Stimulated activated CD4-positive, alpha-beta T cell treated with anti-CD3 and anti-CD28 coated beads, TNF-alpha, amount 100 ng/mL, for 24 hours (primary cell): ENCODE measurements around the gene SH3BGR.

Experiments used
- DNase-seq, 3 experiments: peaks; one replicate each; pipeline ENCODE4 v3.0.0-alpha.2; 2020; ENCODE audit warnings: low read depth in 3 of 3

SH3BGR gene

GRCh38 chr21:39456665-39457064 lies 4.9 kb downstream of the SH3BGR start:
- no peak for DNase-seq

GRCh38 chr21:39461419-39461818 lies 9.6 kb downstream of the SH3BGR start:
- DNase-seq, result no peak

GRCh38 chr21:39463308-39463707 lies 11.5 kb downstream of the SH3BGR start:
- no peak for DNase-seq

GRCh38 chr21:39466584-39466983 lies 14.8 kb downstream of the SH3BGR start:
- DNase-seq, result no peak

GRCh38 chr21:39467746-39468145 lies 16.0 kb downstream of the SH3BGR start:
- no peak for DNase-seq

GRCh38 chr21:39468559-39468958 lies 16.8 kb downstream of the SH3BGR start:
- no peak for DNase-seq

GRCh38 chr21:39471598-39471997 lies 19.8 kb downstream of the SH3BGR start:
- DNase-seq, result no peak

- DNase-seq, result no peak
These were observed 21.0 kb downstream of the SH3BGR start for GRCh38 chr21:39472786-39473185.

- DNase-seq, result no peak
These were observed 22.8 kb downstream of the SH3BGR start for GRCh38 chr21:39474611-39475010.

- DNase-seq, result no peak
These were observed 27.5 kb downstream of the SH3BGR start for GRCh38 chr21:39479164-39479813.

- DNase-seq, result no peak
These were observed 28.0 kb downstream of the SH3BGR start for GRCh38 chr21:39479814-39480182.

GRCh38 chr21:39480271-39480670 lies 28.5 kb downstream of the SH3BGR start:
- no peak for DNase-seq

GRCh38 chr21:39481886-39482285 lies 30.1 kb downstream of the SH3BGR start:
- no peak for DNase-seq

GRCh38 chr21:39483917-39484316 lies 32.1 kb downstream of the SH3BGR start:
- DNase-seq, result no peak

- DNase-seq, result no peak
These were observed 33.0 kb downstream of the SH3BGR start for GRCh38 chr21:39484711-39485276.

GRCh38 chr21:39489380-39489924 lies 37.7 kb downstream of the SH3BGR start:
- DNase-seq, result no peak

- no peak for DNase-seq
These were observed 47.4 kb downstream of the SH3BGR start for GRCh38 chr21:39499156-39499555.

GRCh38 chr21:39502631-39503030 lies 50.9 kb downstream of the SH3BGR start:
- no peak for DNase-seq

- no peak for DNase-seq
These were observed 51.5 kb downstream of the SH3BGR start for GRCh38 chr21:39503123-39503762.

GRCh38 chr21:39504230-39504629 lies 52.5 kb downstream of the SH3BGR start:
- no peak for DNase-seq

GRCh38 chr21:39510240-39510639 lies 58.5 kb downstream of the SH3BGR start:
- no peak for DNase-seq

GRCh38 chr21:39511102-39511501 lies 59.3 kb downstream of the SH3BGR start:
- DNase-seq, result no peak

GRCh38 chr21:39513735-39514134 lies 62.0 kb downstream of the SH3BGR start:
- DNase-seq, result no peak
